ENCODE data around the gene KMT5B. TPM values are rescaled to one million over a fixed set of nuclear protein-coding genes. Genes with fewer than 3 reads are reported as not detected.

The KMT5B gene
- total and polyA plus RNA-seq, 10 of the 15 experiments (the other 5 are each of a cell fraction or from before 2014, with no cell fraction given) = 4.7 to 21.8 (median 18.0) TPM

- SMC1A ChIA-PET (ENCODE audit: uncharacterized antibody, unreplicated experiment) = no interaction called here
- Histone ChIP-seq H3K4me1 (ENCODE audit: control insufficient read depth, insufficient read depth, low read length) (no peaks in the 10 kb centered on the region), H3K27ac (ENCODE audit: control insufficient read depth, insufficient read depth) (no peak overlapping the region), H4K20me1 (ENCODE audit: control insufficient read depth, insufficient read depth) (no peaks in the 10 kb centered on the region), H3K27me3 (replicated peaks in 1 of 2; ENCODE audit: control insufficient read depth in 2 of 2, insufficient read depth in 2 of 2, low read length in 1 of 2) (no peaks in the 10 kb centered on the region), H2AFZ (ENCODE audit: control insufficient read depth, low read depth, low read length) (no peak overlapping the region), H3K9me3 (replicated peaks; ENCODE audit: control insufficient read depth, insufficient read depth, low read length) (no peaks in the 10 kb centered on the region), H3K4me3 (no peak overlapping the region), H3K79me2 (ENCODE audit: control insufficient read depth, insufficient read depth, low read length) (no peaks in the 10 kb centered on the region), H3K4me2 (ENCODE audit: control insufficient read depth, insufficient read depth) (no peak overlapping the region), H3K36me3 (ENCODE audit: control insufficient read depth in 2 of 2, insufficient read depth in 2 of 2, low read length in 1 of 2) (peaks cover 1 to 11% of the 10 kb centered on the region in 2 experiments; a peak in 3 of 4 replicates), H3K9ac (ENCODE audit: control insufficient read depth, insufficient read depth, low read length) (no peak overlapping the region)
- BruUV-seq (replicated peaks) = no TSS peak
- no peak for TF ChIP-seq RCOR1 (conservative IDR thresholded peaks at IDR 0.05; ENCODE audit: low read depth, low read length)
- no peak for TF ChIP-seq SMAD1 (IDR thresholded peaks at IDR 0.05; ENCODE audit: low read depth, partially characterized antibody)
- TF ChIP-seq KDM1A (IDR thresholded peaks at IDR 0.05; ENCODE audit: borderline replicate concordance) = no peak
- TF ChIP-seq RELA (IDR thresholded peaks at IDR 0.05; ENCODE audit: borderline replicate concordance, partially characterized antibody) = no peak
- TF ChIP-seq HDGF (IDR thresholded peaks at IDR 0.05) = no peak
- no peak for TF ChIP-seq CHD4 (IDR thresholded peaks at IDR 0.05)
- WGBS (ENCODE audit: insufficient coverage, insufficient replicate concordance, low lambda C conversion rate, missing lambda C conversion rate) = 94% methylated on average over 4 of the region's 4 CpGs
- intact Hi-C loops (cut with micrococcal nuclease; ENCODE audit: unreplicated experiment) (no loop called here), in situ Hi-C loops (cut with MboI) (no loop called here)
- POLR2A ChIA-PET = no interaction called here
- DNase-seq (ENCODE audit: low read depth, low spot score) = no peak
- FAIRE-seq = no peak
- RAD21 ChIA-PET (ENCODE audit: unreplicated experiment) = no interaction called here
- CTCF ChIA-PET = no interaction called here
- ATAC-seq = no peak
These were observed 47.5 kb downstream of the KMT5B start for GRCh38 chr11:68165601-68166000.

GRCh38 chr11:68164437-68164836 lies 48.7 kb downstream of the KMT5B start:
- no peaks in the 10 kb centered on the region for H3K4me1 ChIP-seq (ENCODE audit: control insufficient read depth, insufficient read depth, low read length)
- TF ChIP-seq E4F1 (IDR thresholded peaks at IDR 0.05; ENCODE audit: borderline replicate concordance, partially characterized antibody) (no peak), IKZF2 (IDR thresholded peaks at IDR 0.05) (no peak), POLR2A (IDR thresholded peaks at IDR 0.05; ENCODE audit: low read depth, low read length) (no peak), CBFB (IDR thresholded peaks at IDR 0.05; ENCODE audit: low read depth) (no peak), ZNF217 (IDR thresholded peaks at IDR 0.05) (no peak), ZZZ3 (IDR thresholded peaks at IDR 0.05; ENCODE audit: control insufficient read depth, insufficient read length, low read depth) (no peak), NBN (IDR thresholded peaks at IDR 0.05) (no peak), SPI1 (IDR thresholded peaks at IDR 0.05; ENCODE audit: borderline replicate concordance, insufficient read depth, low read depth, low read length) (no peak)
- TF ChIP-seq, protein P1, sequence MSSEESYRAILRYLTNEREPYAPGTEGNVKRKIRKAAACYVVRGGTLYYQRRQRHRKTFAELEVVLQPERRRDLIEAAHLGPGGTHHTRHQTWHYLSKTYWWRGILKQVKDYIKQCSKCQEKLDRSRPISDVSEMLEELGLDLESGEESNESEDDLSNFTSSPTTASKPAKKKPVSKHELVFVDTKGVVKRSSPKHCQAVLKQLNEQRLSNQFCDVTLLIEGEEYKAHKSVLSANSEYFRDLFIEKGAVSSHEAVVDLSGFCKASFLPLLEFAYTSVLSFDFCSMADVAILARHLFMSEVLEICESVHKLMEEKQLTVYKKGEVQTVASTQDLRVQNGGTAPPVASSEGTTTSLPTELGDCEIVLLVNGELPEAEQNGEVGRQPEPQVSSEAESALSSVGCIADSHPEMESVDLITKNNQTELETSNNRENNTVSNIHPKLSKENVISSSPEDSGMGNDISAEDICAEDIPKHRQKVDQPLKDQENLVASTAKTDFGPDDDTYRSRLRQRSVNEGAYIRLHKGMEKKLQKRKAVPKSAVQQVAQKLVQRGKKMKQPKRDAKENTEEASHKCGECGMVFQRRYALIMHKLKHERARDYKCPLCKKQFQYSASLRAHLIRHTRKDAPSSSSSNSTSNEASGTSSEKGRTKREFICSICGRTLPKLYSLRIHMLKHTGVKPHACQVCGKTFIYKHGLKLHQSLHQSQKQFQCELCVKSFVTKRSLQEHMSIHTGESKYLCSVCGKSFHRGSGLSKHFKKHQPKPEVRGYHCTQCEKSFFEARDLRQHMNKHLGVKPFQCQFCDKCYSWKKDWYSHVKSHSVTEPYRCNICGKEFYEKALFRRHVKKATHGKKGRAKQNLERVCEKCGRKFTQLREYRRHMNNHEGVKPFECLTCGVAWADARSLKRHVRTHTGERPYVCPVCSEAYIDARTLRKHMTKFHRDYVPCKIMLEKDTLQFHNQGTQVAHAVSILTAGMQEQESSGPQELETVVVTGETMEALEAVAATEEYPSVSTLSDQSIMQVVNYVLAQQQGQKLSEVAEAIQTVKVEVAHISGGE (CRISPR knock-in tag; IDR thresholded peaks at IDR 0.05) = no peak
- intact Hi-C loops (cut with micrococcal nuclease; ENCODE audit: unreplicated experiment) (no loop called here), in situ Hi-C loops (cut with MboI) (no loop called here)
- no peak overlapping the region for H2AFZ ChIP-seq (ENCODE audit: control insufficient read depth, low read depth, low read length)
- CTCF ChIA-PET = interaction anchor here (1.1 kb wide), 1 partner anchor 88 kb away, joined by 3 read pairs; no protein-coding TSS in a partner anchor
- no peak overlapping the region for H3K4me3 ChIP-seq
- H3K4me2 ChIP-seq (ENCODE audit: control insufficient read depth, insufficient read depth) = no peak overlapping the region
- no peaks in the 10 kb centered on the region for H3K9me3 ChIP-seq (replicated peaks; ENCODE audit: control insufficient read depth, insufficient read depth, low read length)
- peaks cover 1 to 10% of the 10 kb centered on the region in 2 experiments; a peak in 3 of 4 replicates for H3K36me3 ChIP-seq (ENCODE audit: control insufficient read depth in 2 of 2, insufficient read depth in 2 of 2, low read length in 1 of 2)
- RAD21 ChIA-PET (ENCODE audit: unreplicated experiment) = interaction anchor here (1.2 kb wide), 1 partner anchor 17 kb away, joined by 3 read pairs; no protein-coding TSS in a partner anchor
- H3K27me3 ChIP-seq (replicated peaks in 1 of 2; ENCODE audit: control insufficient read depth in 2 of 2, insufficient read depth in 2 of 2, low read length in 1 of 2) = no peaks in the 10 kb centered on the region
- H3K27ac ChIP-seq (ENCODE audit: control insufficient read depth, insufficient read depth) = no peak overlapping the region
- ATAC-seq = no peak
- FAIRE-seq = no peak
- no peak overlapping the region for H3K9ac ChIP-seq (ENCODE audit: control insufficient read depth, insufficient read depth, low read length)
- BruUV-seq (replicated peaks) = no TSS peak
- no peaks in the 10 kb centered on the region for H4K20me1 ChIP-seq (ENCODE audit: control insufficient read depth, insufficient read depth)
- WGBS (ENCODE audit: insufficient coverage, insufficient replicate concordance, low lambda C conversion rate, missing lambda C conversion rate) = 98% methylated on average over 2 of the region's 2 CpGs
- H3K79me2 ChIP-seq (ENCODE audit: control insufficient read depth, insufficient read depth, low read length) = no peaks in the 10 kb centered on the region
- POLR2A ChIA-PET = no interaction called here
- DNase-seq (ENCODE audit: low read depth, low spot score) = no peak
- SMC1A ChIA-PET (ENCODE audit: uncharacterized antibody, unreplicated experiment) = interaction anchor here (1.8 kb wide), 1 partner anchor 15 kb away, joined by 5 read pairs; no protein-coding TSS in a partner anchor
